ENCODE measurements around the gene RETN. TPM values are rescaled to one million over a fixed set of nuclear protein-coding genes. Genes with fewer than 3 reads are reported as not detected.

The RETN gene
- total RNA-seq, 1 donor = not detected

DNA sequence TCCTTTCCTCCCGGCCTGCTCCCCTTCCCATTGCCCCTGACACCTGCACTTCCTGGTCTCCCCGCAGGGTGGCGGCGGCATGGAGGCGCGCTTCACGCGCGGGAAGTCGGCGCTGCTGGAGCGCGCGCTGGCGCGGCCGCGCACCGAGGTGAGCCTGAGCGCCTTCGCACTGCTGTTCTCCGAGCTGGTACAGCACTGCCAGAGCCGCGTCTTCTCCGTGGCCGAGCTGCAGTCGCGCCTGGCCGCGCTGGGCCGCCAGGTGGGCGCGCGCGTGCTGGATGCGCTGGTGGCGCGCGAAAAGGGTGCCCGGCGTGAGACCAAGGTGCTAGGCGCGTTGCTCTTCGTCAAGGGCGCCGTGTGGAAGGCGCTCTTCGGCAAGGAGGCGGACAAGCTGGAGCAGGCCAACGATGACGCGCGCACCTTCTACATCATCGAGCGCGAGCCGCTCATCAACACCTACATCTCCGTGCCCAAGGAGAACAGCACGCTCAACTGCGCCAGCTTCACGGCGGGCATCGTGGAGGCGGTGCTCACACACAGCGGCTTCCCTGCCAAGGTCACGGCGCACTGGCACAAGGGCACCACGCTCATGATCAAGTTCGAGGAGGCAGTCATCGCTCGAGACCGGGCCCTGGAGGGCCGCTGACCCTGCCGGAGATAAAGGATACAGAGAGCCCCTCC lies 13.5 kb downstream of the RETN start:
- Histone ChIP-seq H3K27ac (ENCODE audit: low read depth, low read length) (peak overlapping the region; percentile 48), H3K4me1 (ENCODE audit: insufficient read depth, low read length) (peaks cover 12% of the 10 kb centered on the region), H4K20me1 (ENCODE audit: insufficient read depth, low read length) (peaks cover 20% of the 10 kb centered on the region), H3K9me3 (ENCODE audit: low read depth, low read length) (no peaks in the 10 kb centered on the region), H3K79me2 (ENCODE audit: insufficient read depth, low read length) (peaks cover 20% of the 10 kb centered on the region), H3K36me3 (ENCODE audit: insufficient read depth, low read length) (peaks cover 12% of the 10 kb centered on the region), H3K4me2 (ENCODE audit: insufficient read depth, low read length) (peak overlapping the region; percentile 89), H3K27me3 (ENCODE audit: insufficient read depth, low read length) (peaks cover 5% of the 10 kb centered on the region), H2AFZ (ENCODE audit: low read length) (peak overlapping the region; percentile 72), H3K4me3 (ENCODE audit: insufficient read depth, low read length) (peak overlapping the region; percentile 98)
- DNase-seq (ENCODE audit: insufficient read length, low spot score, missing footprints) = peak; percentile 79
- TF ChIP-seq, protein P1, sequence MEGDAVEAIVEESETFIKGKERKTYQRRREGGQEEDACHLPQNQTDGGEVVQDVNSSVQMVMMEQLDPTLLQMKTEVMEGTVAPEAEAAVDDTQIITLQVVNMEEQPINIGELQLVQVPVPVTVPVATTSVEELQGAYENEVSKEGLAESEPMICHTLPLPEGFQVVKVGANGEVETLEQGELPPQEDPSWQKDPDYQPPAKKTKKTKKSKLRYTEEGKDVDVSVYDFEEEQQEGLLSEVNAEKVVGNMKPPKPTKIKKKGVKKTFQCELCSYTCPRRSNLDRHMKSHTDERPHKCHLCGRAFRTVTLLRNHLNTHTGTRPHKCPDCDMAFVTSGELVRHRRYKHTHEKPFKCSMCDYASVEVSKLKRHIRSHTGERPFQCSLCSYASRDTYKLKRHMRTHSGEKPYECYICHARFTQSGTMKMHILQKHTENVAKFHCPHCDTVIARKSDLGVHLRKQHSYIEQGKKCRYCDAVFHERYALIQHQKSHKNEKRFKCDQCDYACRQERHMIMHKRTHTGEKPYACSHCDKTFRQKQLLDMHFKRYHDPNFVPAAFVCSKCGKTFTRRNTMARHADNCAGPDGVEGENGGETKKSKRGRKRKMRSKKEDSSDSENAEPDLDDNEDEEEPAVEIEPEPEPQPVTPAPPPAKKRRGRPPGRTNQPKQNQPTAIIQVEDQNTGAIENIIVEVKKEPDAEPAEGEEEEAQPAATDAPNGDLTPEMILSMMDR (IDR thresholded peaks at IDR 0.05; ENCODE audit: extremely low read depth, low read depth, low read length) = no peak

DNA sequence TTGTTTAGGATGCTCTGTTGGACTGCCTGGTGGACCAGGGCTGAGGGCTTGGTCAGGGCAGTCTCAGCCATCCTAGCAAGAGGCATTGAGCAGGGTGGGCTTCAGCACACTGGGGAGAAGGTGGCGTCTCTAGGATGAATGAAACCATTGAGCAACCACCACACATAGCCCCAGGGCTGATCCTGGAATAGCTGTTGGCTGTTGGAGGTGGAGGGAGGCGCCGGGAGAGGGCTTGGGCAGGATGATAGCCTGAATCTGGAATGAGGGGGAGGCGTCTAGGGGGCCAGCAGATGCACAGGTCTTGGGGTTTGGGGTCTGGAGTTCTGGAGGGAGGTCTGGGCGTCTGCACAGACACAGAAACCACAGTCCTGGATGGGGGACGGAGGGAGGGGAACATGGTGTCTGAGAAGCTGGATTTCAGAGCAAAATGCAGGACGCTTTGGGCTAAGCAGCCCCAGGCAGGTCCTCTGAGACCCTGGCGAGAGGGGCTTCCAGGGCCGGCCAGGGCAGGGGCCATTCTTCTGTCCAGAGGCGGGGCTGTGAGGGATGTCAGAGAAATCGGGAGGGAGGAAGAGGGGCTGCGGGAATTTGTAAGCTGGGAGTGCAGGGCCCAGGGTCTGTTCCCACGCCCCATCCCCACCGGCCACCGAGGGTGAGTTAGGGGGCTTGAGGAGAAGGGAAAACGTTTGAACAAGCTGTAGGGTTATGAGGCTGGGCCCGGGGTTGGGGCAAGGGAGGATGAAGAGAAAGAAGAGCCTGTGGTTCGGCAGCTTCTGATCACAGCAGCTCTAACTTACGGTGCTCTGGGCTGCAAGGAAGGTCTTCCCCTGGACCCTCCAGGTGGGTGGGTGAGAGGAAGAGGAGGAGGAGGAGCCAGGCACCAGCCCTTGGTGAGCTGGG lies 16.9 kb downstream of the RETN start:
- Histone ChIP-seq H3K9me3 (ENCODE audit: low read depth, low read length) (no peaks in the 10 kb centered on the region), H3K4me3 (ENCODE audit: insufficient read depth, low read length) (no peak overlapping the region), H4K20me1 (ENCODE audit: insufficient read depth, low read length) (peaks cover 20% of the 10 kb centered on the region), H3K36me3 (ENCODE audit: insufficient read depth, low read length) (peaks cover 12% of the 10 kb centered on the region), H3K27ac (ENCODE audit: low read depth, low read length) (no peak overlapping the region), H3K79me2 (ENCODE audit: insufficient read depth, low read length) (peaks cover 18% of the 10 kb centered on the region), H2AFZ (ENCODE audit: low read length) (no peak overlapping the region), H3K4me2 (ENCODE audit: insufficient read depth, low read length) (no peak overlapping the region), H3K27me3 (ENCODE audit: insufficient read depth, low read length) (no peaks in the 10 kb centered on the region), H3K4me1 (ENCODE audit: insufficient read depth, low read length) (peaks cover 9% of the 10 kb centered on the region)
- TF ChIP-seq, protein P1 (IDR thresholded peaks at IDR 0.05; ENCODE audit: extremely low read depth, low read depth, low read length) = no peak
- DNase-seq (ENCODE audit: insufficient read length, low spot score, missing footprints) = peak; percentile 69

DNA sequence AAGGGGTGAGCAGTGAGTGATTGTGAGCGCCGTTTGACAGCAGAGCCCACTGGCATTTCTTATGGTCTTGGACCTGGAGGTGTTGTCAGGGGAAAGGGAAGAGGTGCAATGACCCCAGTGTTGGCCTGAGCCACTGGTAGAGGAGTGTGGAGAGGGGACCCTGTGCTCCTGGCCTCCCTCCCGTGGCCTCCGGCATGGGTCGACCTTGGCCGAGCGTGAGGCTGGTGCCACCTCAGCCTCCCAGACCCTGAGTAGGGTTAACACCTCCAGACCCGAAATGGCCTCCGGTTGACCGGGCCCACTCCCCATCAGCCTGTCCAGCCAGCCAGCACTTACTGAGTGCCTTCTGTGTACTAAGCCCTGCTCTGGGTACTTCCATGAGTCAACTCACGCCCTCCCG lies 18.3 kb downstream of the RETN start:
- H3K27me3 ChIP-seq (ENCODE audit: insufficient read depth, low read length) = no peaks in the 10 kb centered on the region
- H3K27ac ChIP-seq (ENCODE audit: low read depth, low read length) = no peak overlapping the region
- no peak overlapping the region for H2AFZ ChIP-seq (ENCODE audit: low read length)
- peak; percentile 84 for DNase-seq (ENCODE audit: insufficient read length, low spot score, missing footprints)
- no peaks in the 10 kb centered on the region for H3K4me1 ChIP-seq (ENCODE audit: insufficient read depth, low read length)
- peaks cover 4% of the 10 kb centered on the region for H3K79me2 ChIP-seq (ENCODE audit: insufficient read depth, low read length)
- peaks cover 12% of the 10 kb centered on the region for H3K36me3 ChIP-seq (ENCODE audit: insufficient read depth, low read length)
- no peaks in the 10 kb centered on the region for H3K9me3 ChIP-seq (ENCODE audit: low read depth, low read length)
- no peak overlapping the region for H3K4me3 ChIP-seq (ENCODE audit: insufficient read depth, low read length)
- H4K20me1 ChIP-seq (ENCODE audit: insufficient read depth, low read length) = peaks cover 14% of the 10 kb centered on the region
- TF ChIP-seq, protein P1 (IDR thresholded peaks at IDR 0.05; ENCODE audit: extremely low read depth, low read depth, low read length) = no peak
- no peak overlapping the region for H3K4me2 ChIP-seq (ENCODE audit: insufficient read depth, low read length)

DNA sequence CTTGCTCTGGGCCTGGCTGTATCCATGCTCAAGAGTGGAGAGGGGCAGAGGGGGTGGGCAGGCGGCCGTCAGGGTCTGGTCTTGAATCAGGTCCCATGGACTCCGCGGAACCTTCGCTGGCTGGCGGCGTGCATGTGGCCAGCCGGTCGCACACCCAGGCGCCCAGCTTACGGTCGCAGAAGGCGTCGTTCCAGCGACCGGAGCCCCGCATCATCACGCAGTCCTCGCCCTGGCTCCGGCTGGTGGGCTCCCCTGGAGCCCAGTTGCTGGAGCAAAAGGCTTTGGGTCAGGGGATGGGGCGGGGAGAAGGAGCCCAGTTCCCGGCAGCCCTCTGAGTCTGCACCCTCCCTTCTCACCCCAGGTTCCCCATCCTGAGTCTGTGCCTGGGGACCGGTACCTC lies 20.3 kb downstream of the RETN start:
- Histone ChIP-seq H4K20me1 (ENCODE audit: insufficient read depth, low read length) (peaks cover 2% of the 10 kb centered on the region), H3K9me3 (ENCODE audit: low read depth, low read length) (no peaks in the 10 kb centered on the region), H3K79me2 (ENCODE audit: insufficient read depth, low read length) (no peaks in the 10 kb centered on the region), H3K27ac (ENCODE audit: low read depth, low read length) (no peak overlapping the region), H3K4me3 (ENCODE audit: insufficient read depth, low read length) (no peak overlapping the region), H3K4me1 (ENCODE audit: insufficient read depth, low read length) (no peaks in the 10 kb centered on the region), H3K4me2 (ENCODE audit: insufficient read depth, low read length) (no peak overlapping the region), H3K27me3 (ENCODE audit: insufficient read depth, low read length) (no peaks in the 10 kb centered on the region), H3K36me3 (ENCODE audit: insufficient read depth, low read length) (no peaks in the 10 kb centered on the region), H2AFZ (ENCODE audit: low read length) (no peak overlapping the region)
- TF ChIP-seq, protein P1 (IDR thresholded peaks at IDR 0.05; ENCODE audit: extremely low read depth, low read depth, low read length) = no peak
- DNase-seq (ENCODE audit: insufficient read length, low spot score, missing footprints) = peak; percentile 62

Measured in osteoblast (primary cell).